Gastrocnemius medialis (tissue), 4 donors: ENCODE data around the gene SH3RF1. TPM values are rescaled to one million over a fixed set of nuclear protein-coding genes. Genes with fewer than 3 reads are reported as not detected.
A peak's percentile ranks its signal among the peaks of the same experiment; 100 is the strongest.

ENCODE experiments used
- ATAC-seq, 2 donors: fragments of 150-250 bp; one replicate each; pipeline ENCODE4 v1.9.1; 2016
- DNase-seq, 2 donors: peaks; one replicate each; pipeline ENCODE4 v3.0.0-alpha.2; 2019
- H3K27ac ChIP-seq, 4 donors: fragments of 200-600 bp; sonication (generic); 1 replicate in 1 of 4; 2 replicates in 3 of 4; pipeline ENCODE4 v1.5.1; 2016 to 2018; ENCODE audit warnings: mild to moderate bottlenecking in 2 of 4, moderate library complexity in 1 of 4
- H3K27me3 ChIP-seq, 3 donors: fragments of 200-600 bp; sonication (generic) in 2 of 3; 1 replicate in 1 of 3; 2 replicates in 2 of 3; pipeline versions ENCODE4 v1.5.1 to v1.6.0; 2016 to 2019; ENCODE audit warnings: mild to moderate bottlenecking in 1 of 3, moderate library complexity in 1 of 3
- H3K36me3 ChIP-seq, 2 donors: fragments of 200-600 bp; sonication (generic) in 1 of 2; one replicate each; pipeline ENCODE4 v1.5.1; 2017 to 2018
- H3K4me1 ChIP-seq, 2 donors: fragments of 200-600 bp; sonication (generic) in 1 of 2; one replicate each; pipeline ENCODE4 v1.5.1; 2016 to 2017; ENCODE audit warnings: mild to moderate bottlenecking in 2 of 2
- H3K4me3 ChIP-seq, 4 donors: fragments of 200-600 bp; sonication (generic) in 3 of 4; 1 replicate in 1 of 4; 2 replicates in 3 of 4; pipeline ENCODE4 v1.5.1; 2016 to 2019; ENCODE audit warnings: mild to moderate bottlenecking in 2 of 4
- H3K9me3 ChIP-seq, 3 donors: fragments of 200-600 bp; sonication (generic) in 2 of 3; 1 replicate in 1 of 3; 2 replicates in 2 of 3; pipeline ENCODE4 v1.5.1; 2016 to 2019
- CTCF ChIP-seq, 5 experiments: fragments of 450-650 bp in 3 of 5; fragments of 200-600 bp in 2 of 5; sonication (generic) in 2 of 5; IDR thresholded peaks in 4 of 5; conservative IDR thresholded peaks in 1 of 5; 1 replicate in 4 of 5; 2 replicates in 1 of 5; pipeline ENCODE4 v1.5.1; 2016 to 2019; ENCODE audit warnings: antibody characterized with exemption in 5 of 5, mild to moderate bottlenecking in 3 of 5, moderate library complexity in 3 of 5
- POLR2A ChIP-seq, 2 donors: fragments of 450-650 bp; IDR thresholded peaks; one replicate each; pipeline ENCODE4 v1.6.1; 2017; ENCODE audit warnings: antibody characterized with exemption in 2 of 2, mild to moderate bottlenecking in 2 of 2, moderate library complexity in 2 of 2
- in situ Hi-C, 4 donors: fragments of 200-750 bp; cut with MboI; loops; one replicate each; pipeline versions ENCODE4 v1.15.0 to v1.8.0; 2017; ENCODE audit warnings: low sequenced_read_pairs in 4 of 4
- intact Hi-C: fragments of 100-400 bp; cut with DNase I; formaldehyde crosslinking; loops from one replicate; pipeline ENCODE4 v1.15.1; 2023; ENCODE audit warnings: low total_unique reads
- total RNA-seq, 4 donors: library from RNA; depleted of rRNA; stranded (reverse); fragments of >200 nt; gene quantifications; one replicate each; pipeline versions ENCODE4 v1.1.0 to v1.2.3, GENCODE V29; 2016

Gene SH3RF1
- total RNA-seq, 4 donors from 2014 or later = 12.6 to 27.0 (median 13.4) TPM

GRCh38 chr4:169271692-169272007 lies 894 bp upstream of the SH3RF1 start:
- ATAC-seq = no peak
- DNase-seq = no peak

GRCh38 chr4:169269916-169270809 lies 593 bp downstream of the SH3RF1 start:
- in situ Hi-C loops (loop anchor here in 2 of 4 donors (10.0 to 25.0 kb wide), 2 partner anchors 258 to 265 kb away; partner anchors contain the start of gene CBR4 (in 1 of the 2)), intact Hi-C loops (loop anchor here (2.0 to 5.0 kb wide), 4 partner anchors 33 to 341 kb away; no protein-coding TSS in a partner anchor)
- H3K27ac ChIP-seq = peak overlapping the region; percentile 87 to 95 (median 94)
- peaks cover 22 to 24% of the 10 kb centered on the region in 2 donors for H3K4me1 ChIP-seq
- H3K36me3 ChIP-seq = no peaks in the 10 kb centered on the region
- no peaks in the 10 kb centered on the region for H3K9me3 ChIP-seq
- no peaks in the 10 kb centered on the region for H3K27me3 ChIP-seq
- DNase-seq (peak; percentile 17 to 44), ATAC-seq (peak; percentile 62 to 66)
- peak in 4 of 5 experiments; percentile 11 to 50 (median 32) for TF ChIP-seq CTCF (IDR thresholded peaks at IDR 0.05 in 4 of 5, conservative IDR thresholded peaks at IDR 0.05 in 1 of 5)
- TF ChIP-seq POLR2A (IDR thresholded peaks at IDR 0.05) = no peak
- H3K4me3 ChIP-seq = peak overlapping the region; percentile 73 to 95 (median 92)

More at GRCh38 chr4:169271692-169272007, 894 bp upstream of the SH3RF1 start:
- peak overlapping the region; percentile 87 to 95 (median 94) for H3K27ac ChIP-seq
- no peaks in the 10 kb centered on the region for H3K9me3 ChIP-seq
- H3K4me3 ChIP-seq = peak overlapping the region; percentile 73 to 95 (median 92)
- TF ChIP-seq CTCF (IDR thresholded peaks at IDR 0.05 in 4 of 5, conservative IDR thresholded peaks at IDR 0.05 in 1 of 5) (no peak), POLR2A (IDR thresholded peaks at IDR 0.05) (no peak)
- H3K4me1 ChIP-seq = peaks cover 21 to 22% of the 10 kb centered on the region in 2 donors
- intact Hi-C loops = loop anchor here (1.0 to 5.0 kb wide), 5 partner anchors 34 to 339 kb away; no protein-coding TSS in a partner anchor
- no peaks in the 10 kb centered on the region for H3K27me3 ChIP-seq
- H3K36me3 ChIP-seq = no peaks in the 10 kb centered on the region
- in situ Hi-C loops = loop anchor here in 1 of 4 donors (25.0 kb wide), 1 partner anchor 259 kb away; the partner anchor contains the start of gene CBR4

- Histone ChIP-seq H3K9me3 (no peaks in the 10 kb centered on the region), H3K27me3 (no peaks in the 10 kb centered on the region), H3K27ac (peak overlapping the region; percentile 87 to 95 (median 94)), H3K4me1 (peaks cover 22 to 24% of the 10 kb centered on the region in 2 donors), H3K4me3 (peak overlapping the region; percentile 73 to 95 (median 92)), H3K36me3 (peaks cover 0 to 2% of the 10 kb centered on the region in 2 donors)
- in situ Hi-C loops (loop anchor here in 2 of 4 donors (10.0 to 25.0 kb wide), 2 partner anchors 257 to 264 kb away; partner anchors contain the start of gene CBR4 (in 1 of the 2)), intact Hi-C loops (no loop called here)
- ATAC-seq = no peak
- DNase-seq = no peak
- no peak for TF ChIP-seq CTCF (IDR thresholded peaks at IDR 0.05 in 4 of 5, conservative IDR thresholded peaks at IDR 0.05 in 1 of 5)
These were observed 1.6 kb downstream of the SH3RF1 start for GRCh38 chr4:169268951-169269760.

GRCh38 chr4:169267070-169267469 lies 3.7 kb downstream of the SH3RF1 start:
- ATAC-seq (no peak), DNase-seq (no peak)
- intact Hi-C loops = no loop called here
- Histone ChIP-seq H3K9me3 (no peaks in the 10 kb centered on the region), H3K36me3 (peaks cover 0 to 6% of the 10 kb centered on the region in 2 donors), H3K4me3 (peak overlapping the region; percentile 2 to 95 (median 18)), H3K27ac (peak overlapping the region in 1 of 4 donors; percentile 94), H3K4me1 (peaks cover 26 to 33% of the 10 kb centered on the region in 2 donors), H3K27me3 (no peaks in the 10 kb centered on the region)
- TF ChIP-seq POLR2A (IDR thresholded peaks at IDR 0.05) = no peak
- no peak for TF ChIP-seq CTCF (IDR thresholded peaks at IDR 0.05 in 4 of 5, conservative IDR thresholded peaks at IDR 0.05 in 1 of 5)
- in situ Hi-C loops = loop anchor here in 2 of 4 donors (10.0 to 25.0 kb wide), 2 partner anchors 255 to 262 kb away; partner anchors contain the start of gene CBR4 (in 1 of the 2)
